Chondrocyte (in vitro differentiated cells): ENCODE measurements around the gene TNS2. TPM values are rescaled to one million over a fixed set of nuclear protein-coding genes. Genes with fewer than 3 reads are reported as not detected.
A peak's percentile ranks its signal among the peaks of the same experiment; 100 is the strongest.

ENCODE experiments used
- DNase-seq: peaks from one replicate; pipeline ENCODE4 v3.0.0; 2021; ENCODE audit warnings: mixed read lengths, low spot score
- H3K27ac Mint-ChIP-seq: one replicate; pipeline ENCODE4 v1.8.0; 2021; ENCODE audit warnings: mild to moderate bottlenecking, moderate library complexity, mixed read lengths; ENCODE audit not compliant: unreplicated experiment
- H3K27me3 Mint-ChIP-seq: 2 replicates; pipeline ENCODE4 v1.8.0; 2021; ENCODE audit warnings: low read depth, mixed read lengths
- H3K36me3 Mint-ChIP-seq: 2 replicates; pipeline ENCODE4 v1.8.0; 2021; ENCODE audit warnings: low read depth, mixed read lengths
- H3K4me1 Mint-ChIP-seq: 2 replicates; pipeline ENCODE4 v1.8.0; 2021; ENCODE audit warnings: low read depth, mild to moderate bottlenecking, mixed read lengths
- H3K4me3 Mint-ChIP-seq: one replicate; pipeline ENCODE4 v1.8.0; 2021; ENCODE audit warnings: mild to moderate bottlenecking, moderate library complexity, mixed read lengths; ENCODE audit not compliant: unreplicated experiment
- H3K9me3 Mint-ChIP-seq: 2 replicates; pipeline ENCODE4 v1.8.0; 2021; ENCODE audit warnings: low read depth, mixed read lengths
- CTCF ChIP-seq: fragments of 200-600 bp; sonication (generic); IDR thresholded peaks from 2 replicates; pipeline ENCODE4 v1.5.0; 2021; ENCODE audit warnings: antibody characterized with exemption, mild to moderate bottlenecking, moderate library complexity
- total RNA-seq: library from RNA; stranded (reverse); gene quantifications from 3 replicates; pipeline ENCODE4 v1.2.1, GENCODE V29; 2021

TNS2 gene
- total RNA-seq, 1 donor from 2014 or later = 104 TPM

DNA sequence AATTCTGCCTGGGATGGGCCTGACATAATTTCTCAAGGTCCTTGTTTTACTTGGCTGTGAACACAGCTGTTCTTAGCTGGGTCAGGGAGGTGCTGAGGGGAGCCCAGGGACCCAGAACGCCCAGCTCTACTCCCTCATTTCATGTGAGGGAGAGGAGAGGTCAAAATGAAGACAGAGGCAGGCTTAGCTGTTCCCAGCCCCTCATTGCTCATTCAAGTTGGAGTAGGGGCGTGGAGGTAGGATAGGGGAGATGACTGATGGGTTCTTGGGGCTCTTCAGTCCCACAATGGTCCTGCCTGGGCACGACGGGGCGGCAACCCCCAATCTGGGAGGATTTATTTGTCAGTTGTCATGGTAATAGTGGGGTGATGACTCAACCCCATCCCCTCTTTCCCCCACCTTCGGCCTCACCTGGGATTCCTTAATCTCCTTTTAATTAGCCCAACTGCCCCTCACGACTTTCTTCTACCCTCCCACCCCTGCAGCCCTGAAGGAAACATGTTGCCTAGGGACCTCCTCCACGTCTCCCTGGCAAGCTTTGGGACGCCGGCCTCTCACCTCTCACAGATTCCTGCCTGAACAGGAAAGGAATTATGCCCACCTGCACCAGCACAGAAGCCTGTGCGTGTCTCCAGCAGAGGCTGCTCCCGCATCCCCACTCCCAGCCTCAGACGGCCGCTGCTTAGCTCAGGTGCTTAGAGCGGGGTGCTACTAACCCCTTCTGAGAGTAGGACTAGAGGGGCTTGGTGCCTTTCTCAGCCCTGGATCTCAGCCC, 19.1 kb downstream of the TNS2 start:
- Mint-ChIP-seq H3K36me3 (peaks cover 26% of the 10 kb centered on the region), H3K27ac (peak overlapping the region; percentile 22), H3K9me3 (no peaks in the 10 kb centered on the region), H3K4me1 (peaks cover 74% of the 10 kb centered on the region), H3K27me3 (no peaks in the 10 kb centered on the region), H3K4me3 (no peak overlapping the region)
- DNase-seq = peak; percentile 84
- TF ChIP-seq CTCF = no peak

DNA sequence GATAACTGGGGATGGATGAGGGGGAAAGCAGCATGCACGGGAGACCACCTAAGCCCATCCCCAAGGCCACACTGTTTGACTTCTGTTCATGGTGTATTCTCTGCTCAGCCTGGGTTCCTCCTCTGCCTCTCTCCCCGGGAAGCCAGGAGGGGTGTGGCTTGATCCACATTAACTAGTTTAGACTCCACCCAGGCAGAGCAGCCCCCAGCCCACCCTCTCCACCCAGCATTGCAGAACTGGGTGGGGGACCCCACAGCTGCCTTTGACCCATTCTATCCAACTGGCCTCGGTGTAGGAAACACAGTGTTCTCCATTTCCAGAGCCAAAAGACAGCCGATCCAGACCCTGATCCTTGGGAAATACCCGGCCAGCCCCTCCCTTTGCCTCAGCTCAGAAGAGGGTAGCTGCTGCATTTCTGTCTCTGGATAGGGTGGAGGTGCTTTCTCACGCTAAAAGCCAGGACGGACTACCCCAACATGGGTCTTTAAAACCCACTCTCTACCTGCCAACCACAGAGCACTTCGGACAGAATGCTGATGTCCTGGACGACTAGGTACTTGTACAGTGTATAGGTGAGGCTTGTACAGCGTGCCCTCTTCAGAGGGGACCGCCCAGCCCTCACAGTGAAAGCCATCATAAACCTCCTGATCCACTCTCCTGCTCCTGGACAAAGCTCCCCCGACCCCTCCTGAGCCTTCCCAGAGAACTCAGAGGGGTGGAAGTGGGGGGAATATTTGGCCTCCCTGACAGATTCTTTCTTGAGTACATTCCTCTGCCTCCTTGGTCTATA, 20.0 kb downstream of the TNS2 start:
- Mint-ChIP-seq H3K4me3 (no peak overlapping the region), H3K4me1 (peaks cover 71% of the 10 kb centered on the region), H3K9me3 (no peaks in the 10 kb centered on the region), H3K27ac (peak overlapping the region; percentile 22), H3K27me3 (no peaks in the 10 kb centered on the region), H3K36me3 (peaks cover 34% of the 10 kb centered on the region)
- no peak for TF ChIP-seq CTCF
- DNase-seq = peak; percentile 47

DNA sequence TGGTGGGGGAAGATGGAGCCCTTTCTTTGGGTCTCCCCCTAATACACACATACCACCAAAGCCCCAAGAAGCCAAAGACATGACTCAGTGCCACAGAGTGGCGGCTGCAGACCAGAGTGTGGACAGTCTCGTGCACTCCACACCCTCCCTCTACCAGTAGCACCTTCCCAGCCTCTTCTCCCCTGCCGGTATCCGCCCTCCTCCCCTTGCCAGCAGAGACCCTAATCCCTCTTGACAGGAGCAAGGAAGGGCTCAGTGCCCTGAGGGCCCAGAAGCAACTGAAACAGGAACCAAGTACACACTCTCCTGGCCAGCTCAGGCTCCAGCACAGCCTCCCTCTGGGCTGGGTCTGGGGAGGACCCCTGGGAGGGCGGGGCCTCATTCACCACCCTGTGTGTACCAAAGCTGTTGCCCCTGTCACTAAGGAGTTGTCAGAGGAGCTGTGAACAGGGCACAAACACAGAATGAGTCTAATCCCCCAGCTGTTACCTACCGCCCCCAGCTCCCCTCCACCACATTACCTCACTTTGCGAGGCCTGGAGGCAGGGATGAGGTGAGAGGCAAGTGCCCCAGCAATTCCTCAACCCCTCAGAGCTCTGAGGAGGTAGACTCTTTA, 21.1 kb downstream of the TNS2 start:
- no peak overlapping the region for H3K4me3 Mint-ChIP-seq

GRCh38 chr12:53071591-53072551, 22.0 kb downstream of the TNS2 start:
- Mint-ChIP-seq H3K4me1 (peaks cover 52% of the 10 kb centered on the region), H3K9me3 (no peaks in the 10 kb centered on the region), H3K27ac (peak overlapping the region; percentile 33), H3K36me3 (peaks cover 36% of the 10 kb centered on the region), H3K27me3 (no peaks in the 10 kb centered on the region), H3K4me3 (no peak overlapping the region)
- TF ChIP-seq CTCF = peak; percentile 53
- DNase-seq = peak; percentile 48

More for the DNA sequence above, 21.1 kb downstream of the TNS2 start:
- H3K36me3 Mint-ChIP-seq = peaks cover 37% of the 10 kb centered on the region
- no peaks in the 10 kb centered on the region for H3K27me3 Mint-ChIP-seq
- no peaks in the 10 kb centered on the region for H3K9me3 Mint-ChIP-seq
- peaks cover 60% of the 10 kb centered on the region for H3K4me1 Mint-ChIP-seq
- no peak overlapping the region for H3K27ac Mint-ChIP-seq
- peak; percentile 54 for DNase-seq
- TF ChIP-seq CTCF = no peak
